GM18505 (cell line): ENCODE results near the gene SLC7A5.
"Not testable (repeated sequence)": the region's sequence is repeated elsewhere in the genome, so short reads cannot be mapped to it uniquely, and the experiment has no call there.

ENCODE experiments used
- ATAC-seq: cut with Tn5 transposase; IDR thresholded peaks from one replicate; pipeline ENCODE4 v1.9.1; 2021; ENCODE audit not compliant: unreplicated experiment
- POLR2A ChIP-seq: IDR thresholded peaks from 4 replicates; pipeline ENCODE4 v1.6.1; 2011; ENCODE audit warnings: borderline replicate concordance; ENCODE audit not compliant: insufficient read depth, insufficient read length; ENCODE audit errors: extremely low read depth

SLC7A5 gene

DNA sequence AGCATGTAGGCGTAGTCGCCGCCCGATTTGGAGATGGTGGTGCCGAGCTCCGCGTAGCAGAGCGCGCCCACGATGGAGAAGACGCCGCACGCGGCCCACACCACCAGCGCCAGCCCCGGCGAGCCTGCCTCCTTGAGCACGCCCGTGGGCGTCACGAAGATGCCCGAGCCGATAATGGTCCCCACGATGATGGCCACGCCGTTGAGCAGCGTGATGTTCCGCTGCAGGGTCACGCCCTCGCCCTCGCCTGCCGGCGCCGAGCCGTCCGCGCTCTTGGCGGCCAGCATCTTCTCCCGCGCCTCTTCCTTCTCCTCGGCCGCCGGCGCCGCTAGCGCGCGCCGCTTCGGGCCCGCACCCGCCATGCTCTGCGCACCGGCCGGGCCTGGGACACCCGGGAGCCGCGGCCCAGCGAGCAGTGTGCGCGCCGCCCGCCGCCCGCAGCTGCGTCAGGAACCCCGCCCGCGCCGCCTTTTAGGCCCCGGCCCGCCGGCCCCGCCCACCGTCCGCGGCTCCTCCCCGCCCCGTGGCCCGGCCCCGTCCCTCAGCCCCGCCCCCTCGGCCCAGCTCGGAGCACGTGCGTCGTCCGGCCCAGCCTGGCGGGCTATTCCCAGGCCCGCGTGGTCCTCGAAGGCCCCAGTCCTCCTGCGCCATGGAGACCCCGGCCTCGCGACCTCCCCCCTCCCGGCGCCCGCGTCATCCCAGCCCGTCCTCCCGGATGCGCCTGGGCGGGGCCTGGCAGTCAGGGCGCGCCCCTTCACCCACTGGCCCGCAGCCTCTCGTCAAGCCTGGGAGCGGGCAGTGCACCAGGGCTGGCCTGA is at the start of gene SLC7A5:
TSS of gene SLC7A5 (minus strand) at position 447 of the 818 bp plus-strand sequence. CDS start at position 362, 85 bp downstream.
- peak; percentile 96 for TF ChIP-seq POLR2A
- peak; percentile 62 for ATAC-seq

DNA sequence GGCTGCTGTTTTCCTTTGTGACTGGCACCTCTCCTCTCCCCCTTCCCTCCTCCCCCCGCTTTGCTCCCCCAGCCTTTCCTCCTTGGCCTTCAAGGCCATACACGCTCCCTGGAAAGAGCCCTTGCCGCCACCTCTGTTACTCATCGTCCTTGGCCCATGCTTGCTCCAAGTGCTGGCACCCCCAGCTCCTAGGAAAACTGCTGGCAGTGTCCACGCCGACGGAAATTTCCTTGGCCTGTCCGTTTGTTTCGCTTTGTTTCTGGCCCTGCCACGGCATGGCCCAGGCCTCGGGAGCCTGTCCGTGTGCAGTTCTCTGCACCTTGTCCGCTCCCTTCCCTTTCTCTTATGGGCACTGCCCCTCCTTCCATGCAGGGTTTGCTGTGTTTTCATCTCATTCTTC is 49.0 kb upstream of the SLC7A5 start:
- no peak for ATAC-seq
- TF ChIP-seq POLR2A: no peak

DNA sequence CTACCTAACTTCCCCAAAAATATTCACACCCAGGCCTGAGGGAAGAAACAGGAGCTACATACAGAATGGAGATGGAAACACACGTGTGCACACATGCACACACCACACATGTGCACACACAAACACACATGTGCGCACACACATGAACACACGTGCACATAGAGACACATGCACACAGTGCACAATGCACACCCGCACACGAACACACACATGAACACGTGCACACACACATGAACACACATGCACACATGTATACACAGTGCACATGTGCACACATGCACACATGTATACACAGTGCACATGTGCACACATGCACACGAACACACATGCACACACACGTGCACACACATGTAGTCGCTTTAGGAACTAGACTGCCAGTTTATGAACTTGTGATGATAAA is 48.2 kb upstream of the SLC7A5 start:
- TF ChIP-seq POLR2A: no peak
- no peak for ATAC-seq

DNA sequence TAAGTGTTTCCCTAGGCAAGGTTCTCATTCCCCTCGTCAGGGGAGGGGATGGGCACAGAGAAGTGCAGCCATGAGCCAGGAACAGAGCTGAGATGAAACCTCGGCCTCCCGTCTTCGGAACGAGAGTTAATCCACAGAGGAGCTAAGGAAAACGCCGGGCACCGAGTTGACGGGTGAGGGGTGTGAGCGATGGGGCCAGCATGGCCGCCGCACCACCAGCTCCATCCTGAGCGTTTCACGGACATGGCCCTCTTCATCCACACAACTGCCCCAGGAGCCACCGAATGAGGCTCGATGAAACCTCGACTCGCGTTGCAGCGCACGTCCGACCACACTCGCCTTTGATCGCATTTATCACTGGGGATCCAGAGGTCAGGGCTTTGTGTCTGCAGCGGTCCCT is 45.5 kb upstream of the SLC7A5 start:
- TF ChIP-seq POLR2A: no peak
- no peak for ATAC-seq

DNA sequence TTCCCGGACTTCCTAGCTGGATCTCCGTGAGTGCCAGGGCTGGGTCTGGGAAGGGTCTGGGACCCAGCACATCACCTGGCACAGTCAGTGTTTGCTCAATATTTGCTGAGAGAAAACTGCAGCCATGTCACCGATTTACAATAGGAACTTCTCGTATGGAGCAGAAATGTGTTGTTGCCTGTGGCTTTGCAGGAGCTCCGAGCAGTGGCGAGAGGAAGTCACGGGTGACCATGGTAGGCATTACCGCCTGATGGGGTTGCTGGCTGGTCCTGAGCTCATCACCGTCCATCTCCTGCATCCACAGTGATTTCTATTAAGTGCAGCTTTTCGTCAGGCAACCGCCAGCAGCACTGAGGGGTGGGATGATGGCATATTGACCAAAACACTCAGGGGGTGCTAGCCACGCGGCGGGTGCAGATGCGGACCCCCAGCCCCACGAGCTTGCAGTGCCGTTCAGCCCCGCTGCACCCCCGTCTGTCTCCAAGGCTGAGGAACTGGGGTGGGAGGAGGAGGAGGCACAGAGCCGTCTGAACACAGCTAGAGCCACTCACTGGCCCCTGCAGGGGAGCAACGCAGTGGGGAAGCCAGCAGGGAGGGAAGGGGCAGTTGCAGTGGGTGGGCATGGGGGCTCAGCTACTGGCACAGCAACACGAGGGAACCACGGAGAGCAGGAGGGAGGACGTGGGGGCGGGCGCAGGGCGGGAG is 44.9 kb upstream of the SLC7A5 start:
- not testable (repeated sequence) for ATAC-seq

DNA sequence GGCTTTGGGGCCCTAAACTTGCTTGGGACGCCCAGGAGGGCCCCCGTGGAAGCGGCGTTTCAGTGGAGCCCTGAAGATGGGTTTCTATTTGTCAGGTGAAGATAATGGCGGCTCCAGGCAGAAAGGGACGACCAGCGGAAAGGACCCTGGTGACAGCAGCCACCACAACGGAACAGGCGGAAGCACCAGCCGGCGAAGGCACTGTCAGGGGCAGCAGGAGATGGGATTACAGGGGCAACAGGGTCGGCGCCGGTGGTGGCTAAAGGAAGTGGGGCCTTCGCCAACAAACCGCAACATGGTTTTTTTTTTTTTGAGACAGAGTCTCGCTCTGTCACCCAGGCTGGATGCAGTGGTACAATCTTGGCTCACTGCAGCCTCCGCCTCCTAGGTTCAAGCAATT is 43.4 kb upstream of the SLC7A5 start:
- ATAC-seq: not testable (repeated sequence)

DNA sequence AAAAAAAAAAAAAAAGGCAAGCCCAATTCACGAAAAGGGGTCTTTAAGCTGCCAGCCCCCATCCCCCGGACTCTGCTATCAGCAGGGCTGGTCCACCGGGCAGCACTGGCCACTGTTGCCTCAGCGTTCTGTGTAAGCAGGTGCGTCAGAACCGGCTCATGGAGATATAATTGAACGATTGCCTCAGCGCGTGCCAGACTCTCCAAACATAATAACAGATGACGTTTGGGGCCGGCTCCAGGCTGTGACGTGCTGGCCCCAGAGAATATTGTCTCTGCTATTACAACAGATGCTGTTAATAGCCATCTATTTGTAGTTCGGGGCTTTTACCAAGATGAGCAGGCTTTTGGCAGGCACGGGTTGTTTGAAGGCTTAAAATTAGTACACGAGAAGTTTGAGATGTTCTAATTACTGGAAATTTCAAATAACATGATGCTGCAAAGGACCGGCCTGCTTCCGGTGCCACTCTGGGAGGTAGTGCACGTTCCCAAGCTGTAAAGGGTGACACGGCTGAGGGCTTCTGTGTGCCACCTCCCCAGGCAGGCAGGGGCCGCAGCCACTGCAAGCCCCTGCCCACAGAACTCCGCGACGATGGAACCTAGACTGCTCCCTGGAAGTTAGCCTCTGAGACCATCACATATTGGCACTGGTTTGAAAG is 41.9 kb upstream of the SLC7A5 start:
- not testable (repeated sequence) for ATAC-seq

DNA sequence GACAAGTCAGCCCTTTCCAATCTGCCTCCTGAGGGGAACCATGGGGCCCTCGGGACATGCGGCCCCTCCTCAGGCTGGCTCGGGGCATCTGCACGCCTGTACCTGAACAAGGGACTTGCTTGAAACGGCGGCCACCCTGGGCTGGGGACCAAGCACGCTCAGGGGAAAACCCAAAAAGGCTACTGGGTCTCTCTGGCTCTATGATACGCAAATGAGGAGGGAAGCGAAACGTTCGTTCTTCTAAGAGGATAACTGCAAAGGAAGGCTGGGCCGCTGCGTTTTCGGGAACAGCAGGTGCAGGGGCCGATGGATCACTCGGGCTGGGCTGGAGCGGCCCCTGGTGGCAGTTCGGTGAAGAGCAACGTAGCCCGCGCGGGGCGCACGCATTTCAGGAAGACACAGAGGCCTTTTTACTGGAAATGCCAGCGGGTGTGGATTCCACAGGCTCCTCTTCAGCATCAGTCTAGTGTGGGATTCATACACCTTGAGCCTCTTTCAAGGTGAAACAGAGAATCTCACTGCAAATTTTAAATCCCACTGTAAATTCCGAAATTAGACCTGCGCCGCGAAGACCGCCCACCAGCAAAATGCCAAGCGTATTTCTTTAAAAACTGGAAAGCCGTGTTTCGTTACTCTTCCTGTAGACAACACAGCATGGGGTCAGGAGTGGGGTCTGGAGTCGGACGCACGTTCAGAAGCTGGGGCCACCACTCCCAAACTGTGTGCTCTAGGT is 40.1 kb upstream of the SLC7A5 start:
- peak; percentile 83 for ATAC-seq

DNA sequence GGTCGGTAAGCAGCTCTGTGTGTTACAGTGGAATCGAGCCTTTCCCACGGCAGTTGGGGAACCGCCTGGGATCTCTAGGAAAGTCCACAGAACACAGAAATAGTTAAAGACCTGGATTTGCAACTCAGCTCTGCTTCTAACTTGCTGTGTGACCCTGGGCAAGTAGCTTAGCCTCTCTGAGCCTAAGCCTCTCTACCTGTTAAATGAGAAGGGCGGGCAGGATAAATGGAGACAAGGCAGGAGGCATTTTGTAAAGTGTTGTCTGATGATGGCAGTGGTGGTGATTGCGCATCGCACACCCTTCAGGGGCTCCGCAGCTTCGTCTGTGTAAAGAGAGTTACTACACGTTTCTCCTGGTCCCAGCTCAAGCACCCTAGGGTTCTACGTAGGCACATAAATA is 38.8 kb upstream of the SLC7A5 start:
- ATAC-seq: not testable (repeated sequence)

DNA sequence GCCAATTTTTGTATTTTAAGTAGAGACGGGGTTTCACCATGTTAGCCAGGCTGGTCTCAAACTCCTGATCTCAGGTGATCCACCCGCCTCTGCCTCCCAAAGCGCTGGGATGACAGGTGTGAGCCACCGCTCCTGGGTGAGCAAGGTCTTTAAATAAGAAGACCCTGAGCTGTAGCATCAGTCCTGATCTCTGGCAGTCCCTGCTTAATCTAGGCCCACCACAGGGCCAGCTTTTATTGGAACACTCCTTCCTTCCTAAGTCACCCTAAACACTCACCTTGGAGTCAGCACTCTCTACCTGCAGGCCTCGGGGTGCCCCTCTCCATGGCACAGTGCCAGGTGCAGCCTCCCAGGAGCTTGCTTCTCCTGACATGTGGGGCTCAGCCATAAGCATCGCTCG is 36.2 kb upstream of the SLC7A5 start:
- ATAC-seq: not testable (repeated sequence)

DNA sequence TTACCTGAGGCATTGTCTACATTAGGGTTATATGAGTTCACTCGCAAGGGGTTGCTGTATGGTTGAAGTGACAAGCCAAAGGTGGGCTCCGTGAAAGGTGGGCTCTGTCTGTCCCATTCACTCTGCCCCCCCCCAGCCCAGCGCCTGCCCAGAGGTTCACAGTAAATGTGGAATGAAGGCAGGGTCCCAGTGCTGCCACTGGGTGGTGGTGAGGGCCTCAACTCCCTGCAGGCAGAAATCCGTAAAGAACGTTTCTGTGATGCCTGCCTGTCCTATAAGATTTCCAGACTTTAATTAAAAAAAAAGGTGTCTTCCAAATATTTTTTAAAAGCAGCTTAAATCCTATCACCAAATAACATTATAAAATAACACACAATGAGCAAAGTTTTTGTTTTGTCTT is 35.7 kb upstream of the SLC7A5 start:
- not testable (repeated sequence) for ATAC-seq

DNA sequence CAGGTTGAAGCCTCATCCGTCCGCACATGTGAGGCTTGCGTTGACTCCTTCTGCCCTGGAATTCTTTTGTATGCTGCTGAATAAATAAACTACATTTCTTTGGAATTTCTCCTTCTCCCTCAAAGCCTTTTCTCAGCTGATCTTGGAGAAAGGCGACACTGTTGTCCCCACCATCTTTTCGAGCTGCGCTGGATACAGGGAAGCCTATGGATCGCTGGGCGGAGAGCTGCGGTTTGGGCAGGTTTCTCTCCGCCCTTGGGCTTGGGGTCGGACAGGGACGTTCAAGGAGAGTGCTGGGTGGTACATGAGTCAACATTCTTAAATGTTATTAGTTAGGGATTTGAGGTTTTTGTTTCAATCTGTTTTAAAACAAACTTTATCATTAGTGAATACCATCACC is 31.2 kb upstream of the SLC7A5 start:
- not testable (repeated sequence) for ATAC-seq

DNA sequence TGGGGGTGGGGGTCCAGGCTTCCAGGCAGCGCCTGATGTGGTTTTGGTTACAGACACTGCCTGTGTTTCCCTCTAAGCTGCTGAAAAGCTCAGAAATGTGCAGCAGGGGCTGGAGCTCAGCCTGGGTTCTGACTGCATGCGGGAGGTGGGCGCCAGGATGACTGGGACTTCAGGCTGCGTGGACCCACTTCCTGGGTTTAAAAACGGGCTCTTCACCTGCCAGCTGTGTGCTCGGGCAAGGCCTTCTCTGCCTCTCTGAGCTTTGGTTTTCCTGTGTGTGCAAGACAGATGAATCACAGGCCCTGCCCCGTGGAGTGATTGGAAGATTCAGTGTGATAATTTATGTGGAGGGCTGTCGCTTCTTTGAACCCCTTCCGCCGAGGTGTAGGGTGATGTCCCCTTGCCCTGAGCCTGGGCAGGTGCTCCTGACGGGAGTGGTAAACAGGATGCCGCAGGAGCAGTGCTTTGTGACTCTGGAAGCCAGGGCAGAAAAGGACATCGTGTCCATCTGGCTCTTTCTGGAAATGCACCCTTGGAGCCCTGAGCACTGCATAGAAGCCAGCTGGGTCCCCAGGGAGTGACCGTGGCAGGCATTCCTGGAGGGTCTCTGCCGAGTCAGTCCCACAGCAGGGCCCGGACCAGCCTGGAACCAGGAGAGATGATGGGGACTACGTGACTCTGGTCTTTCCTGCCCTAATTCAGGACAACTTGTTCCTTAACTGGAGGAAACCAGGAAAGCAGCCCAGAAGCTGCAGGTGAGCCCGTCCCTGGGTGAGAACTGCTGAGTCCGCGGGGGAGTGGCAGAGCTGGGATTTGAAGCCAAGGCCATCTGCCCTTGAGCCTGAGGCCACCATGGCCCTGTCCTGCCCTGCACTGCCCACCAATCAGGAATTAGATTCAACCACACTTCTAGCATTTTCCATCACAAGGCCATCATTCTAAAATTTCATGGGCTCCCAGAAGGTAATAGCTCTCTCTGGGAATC is 28.5 kb upstream of the SLC7A5 start:
- TF ChIP-seq POLR2A: no peak
- ATAC-seq: no peak

DNA sequence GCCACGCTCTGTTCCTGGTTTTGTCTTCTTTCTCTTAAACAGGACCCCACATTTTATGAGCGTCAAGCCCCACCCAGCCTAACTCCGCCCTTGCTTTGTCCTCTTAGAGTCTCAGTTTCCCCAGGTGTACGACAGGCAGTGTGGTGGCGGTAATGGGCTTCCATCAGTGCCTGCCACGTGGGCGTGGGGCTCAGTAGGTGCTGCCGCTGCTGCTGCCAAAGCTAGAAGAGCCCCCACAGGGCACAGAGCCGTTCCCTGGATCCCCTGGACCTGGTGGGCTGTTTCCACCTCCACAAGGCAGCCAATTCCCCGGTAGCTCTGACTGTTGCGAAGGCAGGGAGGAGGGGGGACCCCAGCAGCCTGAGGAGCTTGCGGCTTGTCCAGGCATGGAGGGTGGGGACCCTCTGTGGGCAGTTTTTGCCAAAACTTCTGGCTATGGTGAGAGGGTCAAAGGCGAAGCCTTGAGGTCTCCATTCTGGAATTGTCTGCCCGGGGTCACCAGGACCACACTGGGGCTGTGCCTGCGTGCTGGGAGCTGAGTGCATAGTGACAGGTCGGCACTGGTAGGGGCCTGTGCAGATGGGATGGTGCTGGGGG is 27.7 kb upstream of the SLC7A5 start:
- not testable (repeated sequence) for ATAC-seq

DNA sequence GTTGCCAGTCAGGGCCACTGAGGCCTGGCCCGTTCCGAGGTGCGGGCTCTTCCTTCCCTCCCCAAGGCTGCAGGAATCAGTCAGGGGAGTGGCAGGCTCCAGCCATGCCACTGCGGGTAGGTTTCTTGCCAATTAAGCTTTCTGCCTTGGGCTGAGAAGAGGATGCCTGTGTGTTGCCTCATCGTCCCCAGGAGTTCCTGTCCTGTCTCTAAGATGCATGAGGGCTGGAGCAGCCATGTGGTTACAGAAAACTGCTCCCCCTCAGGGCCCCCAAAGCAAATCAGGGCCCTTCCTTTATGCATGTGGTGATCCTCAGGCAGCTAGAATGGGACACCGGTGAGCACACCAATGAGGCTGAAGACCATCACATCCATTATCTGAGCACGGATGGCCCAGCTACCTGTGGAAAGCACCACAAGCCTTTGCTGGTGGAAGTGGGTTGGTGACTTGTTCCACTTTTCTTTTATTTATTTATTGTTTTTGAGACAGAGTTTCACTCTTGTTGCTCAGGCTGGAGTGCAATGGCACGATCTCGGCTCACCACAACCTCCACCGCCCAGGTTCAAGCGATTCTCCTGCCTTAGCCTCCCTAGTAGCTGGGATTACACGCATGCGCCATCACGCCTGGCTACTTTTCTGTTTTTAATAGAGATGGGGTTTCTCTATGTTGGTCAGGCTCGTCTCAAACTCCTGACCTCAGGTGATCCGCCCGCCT is 27.0 kb upstream of the SLC7A5 start:
- peak; percentile 28 for ATAC-seq
